Astrocyte (in vitro differentiated cells and primary cell): ENCODE results near the gene PAX1. TPM values are rescaled to one million over a fixed set of nuclear protein-coding genes. Genes with fewer than 3 reads are reported as not detected.

ENCODE experiments used
- DNase-seq: peaks from one replicate; pipeline ENCODE4 v3.0.0-alpha.2; 2010; ENCODE audit warnings: low read depth
- FAIRE-seq: peaks from 2 replicates; lab custom pipeline; 2011; peaks lifted over from hg19 to GRCh38; lab: Jason Lieb, UNC
- H2AFZ ChIP-seq: 2 replicates; pipeline ENCODE4 v1.6.0; 2012; ENCODE audit warnings: low read depth, low read length, inconsistent platforms
- H3K27ac ChIP-seq: 2 replicates; pipeline ENCODE4 v1.5.1; 2011; ENCODE audit warnings: low read depth, low read length, inconsistent platforms
- H3K27me3 ChIP-seq: 2 replicates; pipeline ENCODE4 v1.6.0; 2011; ENCODE audit warnings: low read length, inconsistent platforms; ENCODE audit not compliant: insufficient read depth
- H3K36me3 ChIP-seq: 2 replicates; pipeline ENCODE4 v1.5.1; 2011; ENCODE audit warnings: low read length, inconsistent platforms; ENCODE audit not compliant: insufficient read depth
- H3K4me1 ChIP-seq: 2 replicates; pipeline ENCODE4 v1.5.1; 2011; ENCODE audit warnings: low read length, inconsistent platforms; ENCODE audit not compliant: insufficient read depth
- H3K4me2 ChIP-seq: 2 replicates; pipeline ENCODE4 v1.6.0; 2012; ENCODE audit warnings: low read length, inconsistent platforms
- H3K4me3 ChIP-seq: 2 replicates; pipeline ENCODE4 v1.5.1; 2011; ENCODE audit warnings: low read depth, mild to moderate bottlenecking, low read length, inconsistent platforms; ENCODE audit not compliant: insufficient read depth
- H3K79me2 ChIP-seq: 2 replicates; pipeline ENCODE4 v1.6.0; 2012; ENCODE audit warnings: mild to moderate bottlenecking, low read length, inconsistent platforms; ENCODE audit not compliant: insufficient read depth
- H3K9ac ChIP-seq: 2 replicates; pipeline ENCODE4 v1.6.0; 2012; ENCODE audit warnings: mild to moderate bottlenecking, low read length, inconsistent platforms
- H3K9me3 ChIP-seq: 2 replicates; pipeline ENCODE4 v1.5.1; 2012; ENCODE audit warnings: low read depth, mild to moderate bottlenecking, low read length, inconsistent platforms; ENCODE audit not compliant: insufficient read depth
- H4K20me1 ChIP-seq: 2 replicates; pipeline ENCODE4 v1.6.0; 2012; ENCODE audit warnings: low read length, inconsistent platforms; ENCODE audit not compliant: insufficient read depth
- H3K27ac Mint-ChIP-seq: one replicate; pipeline ENCODE4 v1.8.0; 2021; ENCODE audit warnings: mild to moderate bottlenecking, mixed read lengths; ENCODE audit not compliant: unreplicated experiment
- H3K27me3 Mint-ChIP-seq: one replicate; pipeline ENCODE4 v1.8.0; 2021; ENCODE audit warnings: low read depth, mixed read lengths; ENCODE audit not compliant: unreplicated experiment
- H3K36me3 Mint-ChIP-seq: one replicate; pipeline ENCODE4 v1.8.0; 2021; ENCODE audit warnings: low read depth, mixed read lengths; ENCODE audit not compliant: unreplicated experiment
- H3K4me1 Mint-ChIP-seq: one replicate; pipeline ENCODE4 v1.8.0; 2021; ENCODE audit warnings: low read depth, mixed read lengths; ENCODE audit not compliant: unreplicated experiment
- H3K4me3 Mint-ChIP-seq: one replicate; pipeline ENCODE4 v1.8.0; 2021; ENCODE audit warnings: mild to moderate bottlenecking, moderate library complexity, mixed read lengths; ENCODE audit not compliant: unreplicated experiment
- H3K9me3 Mint-ChIP-seq: one replicate; pipeline ENCODE4 v1.8.0; 2021; ENCODE audit warnings: mild to moderate bottlenecking, mixed read lengths; ENCODE audit not compliant: unreplicated experiment
- EZH2 ChIP-seq: IDR thresholded peaks from 2 replicates; pipeline ENCODE4 v1.6.1; 2012; ENCODE audit warnings: mild to moderate bottlenecking, low read length, inconsistent platforms; ENCODE audit not compliant: insufficient read depth
- total RNA-seq: library from RNA; stranded (reverse); gene quantifications from 2 replicates; pipeline ENCODE4 v1.2.1, GENCODE V29; 2021
- TF ChIP-seq, protein P1 (sequence below): IDR thresholded peaks from 2 replicates; pipeline ENCODE4 v1.5.1; 2011; ENCODE audit warnings: low read depth, mild to moderate bottlenecking, inconsistent platforms, low read length, moderate library complexity; ENCODE audit not compliant: insufficient read depth

The PAX1 gene
- total RNA-seq, 1 donor from 2014 or later, result not detected

DNA sequence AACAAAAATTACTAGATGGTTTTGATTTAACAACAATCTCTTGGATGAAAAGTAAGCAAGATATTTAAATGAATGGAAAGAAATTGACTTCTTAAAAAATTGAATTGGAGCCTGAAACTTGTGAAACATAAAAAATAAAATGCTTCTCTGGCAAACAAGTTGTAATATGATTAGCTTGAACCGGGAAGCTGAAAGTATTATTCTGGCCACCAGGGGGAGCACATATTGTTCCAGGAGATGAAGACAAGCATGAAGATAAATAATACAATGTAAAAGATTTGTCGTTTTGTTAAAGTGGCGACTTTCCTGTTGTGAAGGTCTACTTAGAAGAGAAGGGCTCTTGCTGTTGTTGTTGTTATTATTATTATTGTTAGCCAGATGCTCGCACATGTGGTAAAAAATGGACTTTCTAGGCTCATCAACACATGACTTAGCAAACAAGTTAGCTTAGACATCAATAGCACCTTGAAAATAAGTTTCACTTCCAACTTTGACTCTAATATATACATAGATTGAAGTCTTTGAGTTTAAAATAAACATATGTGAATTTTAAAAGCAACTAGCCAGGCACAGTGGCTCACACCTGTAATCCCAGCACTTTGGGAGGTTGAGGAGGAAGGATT is 14.2 kb downstream of the PAX1 start:
- no peak for TF ChIP-seq EZH2
- TF ChIP-seq, protein P1, sequence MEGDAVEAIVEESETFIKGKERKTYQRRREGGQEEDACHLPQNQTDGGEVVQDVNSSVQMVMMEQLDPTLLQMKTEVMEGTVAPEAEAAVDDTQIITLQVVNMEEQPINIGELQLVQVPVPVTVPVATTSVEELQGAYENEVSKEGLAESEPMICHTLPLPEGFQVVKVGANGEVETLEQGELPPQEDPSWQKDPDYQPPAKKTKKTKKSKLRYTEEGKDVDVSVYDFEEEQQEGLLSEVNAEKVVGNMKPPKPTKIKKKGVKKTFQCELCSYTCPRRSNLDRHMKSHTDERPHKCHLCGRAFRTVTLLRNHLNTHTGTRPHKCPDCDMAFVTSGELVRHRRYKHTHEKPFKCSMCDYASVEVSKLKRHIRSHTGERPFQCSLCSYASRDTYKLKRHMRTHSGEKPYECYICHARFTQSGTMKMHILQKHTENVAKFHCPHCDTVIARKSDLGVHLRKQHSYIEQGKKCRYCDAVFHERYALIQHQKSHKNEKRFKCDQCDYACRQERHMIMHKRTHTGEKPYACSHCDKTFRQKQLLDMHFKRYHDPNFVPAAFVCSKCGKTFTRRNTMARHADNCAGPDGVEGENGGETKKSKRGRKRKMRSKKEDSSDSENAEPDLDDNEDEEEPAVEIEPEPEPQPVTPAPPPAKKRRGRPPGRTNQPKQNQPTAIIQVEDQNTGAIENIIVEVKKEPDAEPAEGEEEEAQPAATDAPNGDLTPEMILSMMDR, result peak; percentile 80
- Histone ChIP-seq H3K27ac (no peak overlapping the region), H3K9ac (no peak overlapping the region), H3K4me1 (no peaks in the 10 kb centered on the region), H3K79me2 (no peaks in the 10 kb centered on the region), H3K27me3 (peaks cover 11% of the 10 kb centered on the region), H3K4me2 (no peak overlapping the region), H3K9me3 (peaks cover 3% of the 10 kb centered on the region), H4K20me1 (no peaks in the 10 kb centered on the region), H3K4me3 (no peak overlapping the region), H2AFZ (no peak overlapping the region), H3K36me3 (no peaks in the 10 kb centered on the region)
- no peak overlapping the region for H3K27ac Mint-ChIP-seq
- DNase-seq (peak; percentile 14), FAIRE-seq (peak; percentile 43)
- H3K27me3 Mint-ChIP-seq, result peaks cover 56% of the 10 kb centered on the region
- H3K36me3 Mint-ChIP-seq, result no peaks in the 10 kb centered on the region
- peaks cover 4% of the 10 kb centered on the region for H3K9me3 Mint-ChIP-seq
- no peak overlapping the region for H3K4me3 Mint-ChIP-seq
- H3K4me1 Mint-ChIP-seq, result no peaks in the 10 kb centered on the region

DNA sequence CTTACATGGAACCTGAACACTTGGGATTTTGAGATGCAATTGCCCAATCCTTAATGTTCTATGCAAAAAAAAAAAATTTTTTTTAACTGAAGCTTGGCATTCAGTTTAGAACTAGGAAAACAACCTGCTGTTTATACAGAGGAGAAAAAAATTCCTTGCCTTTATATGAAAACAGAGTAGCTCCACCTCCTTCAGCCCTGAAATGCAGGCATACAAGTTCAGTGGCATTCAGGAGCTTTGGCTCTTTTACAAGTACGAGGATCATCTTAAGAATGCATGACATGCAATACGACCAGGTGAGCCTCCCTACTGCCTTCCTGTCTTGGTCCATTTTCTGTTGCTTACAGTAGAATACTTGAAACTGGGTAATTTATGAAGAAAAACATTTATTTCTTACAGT is 20.4 kb downstream of the PAX1 start:
- H3K36me3 Mint-ChIP-seq, result no peaks in the 10 kb centered on the region
- Histone ChIP-seq H3K4me1 (no peaks in the 10 kb centered on the region), H3K9ac (no peak overlapping the region), H3K4me2 (no peak overlapping the region), H3K36me3 (no peaks in the 10 kb centered on the region), H3K4me3 (no peak overlapping the region), H3K27me3 (no peaks in the 10 kb centered on the region), H3K27ac (no peak overlapping the region), H3K9me3 (peaks cover 3% of the 10 kb centered on the region), H3K79me2 (no peaks in the 10 kb centered on the region), H4K20me1 (no peaks in the 10 kb centered on the region), H2AFZ (no peak overlapping the region)
- no peak overlapping the region for H3K4me3 Mint-ChIP-seq
- DNase-seq (no peak), FAIRE-seq (no peak)
- peaks cover 12% of the 10 kb centered on the region for H3K27me3 Mint-ChIP-seq
- H3K9me3 Mint-ChIP-seq, result peaks cover 2% of the 10 kb centered on the region
- TF ChIP-seq, protein P1, result no peak
- TF ChIP-seq EZH2, result no peak
- H3K4me1 Mint-ChIP-seq, result no peaks in the 10 kb centered on the region
- H3K27ac Mint-ChIP-seq, result no peak overlapping the region

DNA sequence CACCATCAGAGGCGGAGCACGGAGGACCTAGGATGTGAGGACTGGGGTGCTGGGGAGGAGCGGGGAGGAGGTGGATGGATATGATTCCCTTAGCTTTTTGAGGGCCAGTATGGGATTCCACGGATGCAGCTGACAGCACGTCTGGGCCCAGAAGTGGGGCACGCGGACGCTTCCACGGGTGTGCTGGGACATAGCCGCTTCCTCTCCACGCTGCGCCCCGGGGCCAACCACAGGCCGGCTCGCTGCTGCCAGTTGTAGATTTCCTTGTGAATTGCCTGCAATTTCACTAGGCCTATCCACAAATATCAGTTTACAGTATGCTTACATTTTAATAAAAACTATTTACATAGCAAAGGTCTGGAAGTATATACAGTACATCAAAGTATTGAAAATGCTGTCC is 23.9 kb downstream of the PAX1 start:
- Histone ChIP-seq H2AFZ (no peak overlapping the region), H3K9me3 (no peaks in the 10 kb centered on the region), H3K79me2 (no peaks in the 10 kb centered on the region), H4K20me1 (no peaks in the 10 kb centered on the region), H3K4me1 (no peaks in the 10 kb centered on the region), H3K27me3 (no peaks in the 10 kb centered on the region), H3K4me3 (no peak overlapping the region), H3K27ac (no peak overlapping the region), H3K4me2 (no peak overlapping the region), H3K36me3 (no peaks in the 10 kb centered on the region), H3K9ac (no peak overlapping the region)
- no peak overlapping the region for H3K27ac Mint-ChIP-seq
- FAIRE-seq (no peak), DNase-seq (no peak)
- no peaks in the 10 kb centered on the region for H3K36me3 Mint-ChIP-seq
- TF ChIP-seq, protein P1, result no peak
- no peak for TF ChIP-seq EZH2
- no peak overlapping the region for H3K4me3 Mint-ChIP-seq
- H3K27me3 Mint-ChIP-seq, result peaks cover 4% of the 10 kb centered on the region
- H3K9me3 Mint-ChIP-seq, result no peaks in the 10 kb centered on the region
- no peaks in the 10 kb centered on the region for H3K4me1 Mint-ChIP-seq
